SU-DHL-6 (cell line): ENCODE measurements around the gene ANXA3.
"Not testable (repeated sequence)": the region's sequence is repeated elsewhere in the genome, so short reads cannot be mapped to it uniquely, and the experiment has no call there.

ENCODE experiments used
- CTCF ChIP-seq: fragments of 200-600 bp; sonication (generic); IDR thresholded peaks from one replicate; pipeline ENCODE4 v1.5.1; 2017; ENCODE audit warnings: antibody characterized with exemption, mild to moderate bottlenecking, low read length, moderate library complexity; ENCODE audit not compliant: insufficient read depth, poor library complexity, severe bottlenecking
- EZH2phosphoT487 ChIP-seq: fragments of 200-600 bp; sonication (generic), shearing (Covaris generic); conservative IDR thresholded peaks from 2 replicates; pipeline ENCODE4 v1.6.1; 2018; ENCODE audit warnings: mild to moderate bottlenecking, antibody characterized with exemption, low read length, moderate library complexity, mixed read lengths

GRCh38 chr4:78547899-78548298 lies 3.7 kb upstream of the ANXA3 start:
- not testable (repeated sequence) for TF ChIP-seq CTCF, EZH2phosphoT487
